Skeletal muscle tissue (tissue), 4 donors: Measurements from ENCODE around the gene MBOAT2. TPM values are rescaled to one million over a fixed set of nuclear protein-coding genes. Genes with fewer than 3 reads are reported as not detected.
"Not testable (repeated sequence)": the region's sequence is repeated elsewhere in the genome, so short reads cannot be mapped to it uniquely, and the experiment has no call there.

Source experiments
- H3K27ac ChIP-seq: one replicate; pipeline ENCODE4 v1.7.0; 2013; ENCODE audit warnings: mild to moderate bottlenecking, low read depth, low read length, inconsistent platforms
- H3K27me3 ChIP-seq, 3 donors: one replicate each; pipeline ENCODE4 v1.7.0; 2013; ENCODE audit warnings: low read length in 3 of 3; ENCODE audit not compliant: control insufficient read depth in 3 of 3, insufficient read depth in 3 of 3
- H3K36me3 ChIP-seq, 3 donors: one replicate each; pipeline ENCODE4 v1.7.0; 2013; ENCODE audit warnings: low read length in 3 of 3; ENCODE audit not compliant: control insufficient read depth in 3 of 3, insufficient read depth in 3 of 3
- H3K4me1 ChIP-seq, 3 donors: one replicate each; pipeline ENCODE4 v1.7.0; 2013; ENCODE audit warnings: low read length in 3 of 3, mild to moderate bottlenecking in 3 of 3; ENCODE audit not compliant: control insufficient read depth in 3 of 3, insufficient read depth in 3 of 3
- H3K4me3 ChIP-seq, 3 donors: one replicate each; pipeline ENCODE4 v1.7.0; 2013; ENCODE audit warnings: low read length in 3 of 3
- H3K9ac ChIP-seq, 3 donors: one replicate each; pipeline ENCODE4 v1.7.0; 2013; ENCODE audit warnings: low read length in 3 of 3, mild to moderate bottlenecking in 3 of 3, moderate library complexity in 2 of 3, low read depth in 1 of 3
- H3K9me3 ChIP-seq, 3 donors: one replicate each; pipeline ENCODE4 v1.7.0; 2013; ENCODE audit warnings: low read length in 3 of 3; ENCODE audit not compliant: control insufficient read depth in 3 of 3
- total RNA-seq: library from RNA; depleted of rRNA; stranded (reverse); fragments of >200 nt; gene quantifications from one replicate; pipeline ENCODE4 v1.2.3, GENCODE V29; 2014
- donor health status: Osteomylitis.

Gene MBOAT2
- total RNA-seq, 1 donor from 2014 or later = 54.3 TPM

DNA sequence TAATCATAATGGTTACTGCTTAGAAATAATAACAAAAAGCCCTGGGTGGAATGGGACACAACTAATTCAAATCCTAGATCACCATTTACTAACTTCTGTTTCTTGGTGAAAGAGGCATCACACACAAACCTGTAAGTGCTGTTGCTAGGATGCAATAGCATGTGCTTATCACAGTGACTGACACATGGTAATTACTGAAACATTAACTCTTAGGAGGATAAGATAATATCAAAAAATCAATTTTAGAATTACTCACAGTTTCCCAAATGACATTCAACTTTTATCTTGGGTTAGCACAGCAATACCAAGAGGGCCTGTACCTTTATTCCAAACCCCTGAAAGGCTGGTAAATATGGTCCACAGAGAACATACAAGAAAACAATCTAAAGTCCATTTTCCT, 69.1 kb downstream of the MBOAT2 start:
- Histone ChIP-seq H3K27me3 (no peaks in the 10 kb centered on the region), H3K4me3 (no peak overlapping the region), H3K36me3 (peaks cover 0 to 5% (median 0%) of the 10 kb centered on the region in 3 donors), H3K9me3 (peaks cover 0 to 2% (median 0%) of the 10 kb centered on the region in 3 donors), H3K27ac (no peak overlapping the region), H3K9ac (no peak overlapping the region), H3K4me1 (no peaks in the 10 kb centered on the region)

DNA sequence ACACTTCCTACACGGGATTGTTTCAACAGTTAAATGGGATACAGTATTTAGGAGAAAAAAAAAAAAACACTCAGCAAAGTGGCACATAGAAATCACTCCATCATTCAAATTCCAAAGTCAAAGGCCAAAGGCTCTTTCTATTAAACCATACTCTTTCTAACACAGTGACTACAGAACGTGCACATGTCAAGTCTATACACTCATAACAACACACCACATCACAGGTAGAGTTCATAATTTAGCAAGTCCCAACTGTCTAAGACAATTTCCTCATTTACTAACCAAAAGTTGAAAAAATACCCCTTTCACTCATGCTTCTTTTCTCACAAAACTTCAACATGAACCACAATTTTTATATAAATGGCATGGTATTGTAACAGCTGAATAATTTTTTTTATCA, 70.8 kb downstream of the MBOAT2 start:
- Histone ChIP-seq H3K9ac (no peak overlapping the region), H3K36me3 (peaks cover 0 to 5% (median 0%) of the 10 kb centered on the region in 3 donors), H3K4me3 (no peak overlapping the region), H3K4me1 (no peaks in the 10 kb centered on the region), H3K9me3 (no peaks in the 10 kb centered on the region), H3K27ac (no peak overlapping the region), H3K27me3 (no peaks in the 10 kb centered on the region)

DNA sequence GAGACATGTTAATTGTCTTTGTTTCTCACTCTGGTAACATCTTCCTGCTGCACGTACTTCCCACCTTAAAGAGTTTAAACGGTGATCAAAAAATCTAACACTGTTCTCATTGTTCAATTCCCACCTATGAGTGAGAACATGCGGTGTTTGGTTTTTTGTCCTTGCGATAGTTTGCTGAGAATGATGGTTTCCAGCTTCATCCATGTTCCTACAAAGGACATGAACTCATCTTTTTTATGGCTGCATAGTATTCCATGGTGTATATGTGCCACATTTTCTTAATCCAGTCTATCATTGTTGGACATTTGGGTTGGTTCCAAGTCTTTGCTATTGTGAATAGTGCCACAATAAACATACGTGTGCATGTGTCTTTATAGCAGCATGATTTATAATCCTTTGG, 73.3 kb downstream of the MBOAT2 start:
- H3K36me3 ChIP-seq, H3K27me3 ChIP-seq, H3K9ac ChIP-seq, H3K4me1 ChIP-seq, H3K27ac ChIP-seq, H3K9me3 ChIP-seq, H3K4me3 ChIP-seq: not testable (repeated sequence)

DNA sequence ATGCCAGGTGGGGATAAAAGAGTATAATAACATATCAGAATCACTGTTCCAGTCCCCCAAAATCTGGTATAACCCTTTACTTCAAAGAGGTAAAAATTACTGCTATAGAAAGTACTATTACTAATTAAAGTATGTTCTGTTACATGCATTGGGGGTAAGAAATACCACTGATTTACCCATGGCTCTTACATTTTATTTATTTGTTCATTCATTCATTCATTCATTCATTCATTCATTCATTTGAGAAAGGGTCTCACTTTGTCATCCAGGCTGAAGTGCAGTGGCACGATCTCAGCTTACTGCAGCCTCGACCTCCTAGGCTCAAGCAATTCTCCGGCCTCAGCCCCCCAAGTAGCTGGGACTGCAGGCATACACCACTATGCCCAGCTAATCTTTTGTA, 74.4 kb downstream of the MBOAT2 start:
- Histone ChIP-seq H3K36me3 (no peaks in the 10 kb centered on the region), H3K27me3 (no peaks in the 10 kb centered on the region), H3K9ac (no peak overlapping the region), H3K4me1 (no peaks in the 10 kb centered on the region), H3K9me3 (no peaks in the 10 kb centered on the region), H3K27ac (no peak overlapping the region), H3K4me3 (no peak overlapping the region)

DNA sequence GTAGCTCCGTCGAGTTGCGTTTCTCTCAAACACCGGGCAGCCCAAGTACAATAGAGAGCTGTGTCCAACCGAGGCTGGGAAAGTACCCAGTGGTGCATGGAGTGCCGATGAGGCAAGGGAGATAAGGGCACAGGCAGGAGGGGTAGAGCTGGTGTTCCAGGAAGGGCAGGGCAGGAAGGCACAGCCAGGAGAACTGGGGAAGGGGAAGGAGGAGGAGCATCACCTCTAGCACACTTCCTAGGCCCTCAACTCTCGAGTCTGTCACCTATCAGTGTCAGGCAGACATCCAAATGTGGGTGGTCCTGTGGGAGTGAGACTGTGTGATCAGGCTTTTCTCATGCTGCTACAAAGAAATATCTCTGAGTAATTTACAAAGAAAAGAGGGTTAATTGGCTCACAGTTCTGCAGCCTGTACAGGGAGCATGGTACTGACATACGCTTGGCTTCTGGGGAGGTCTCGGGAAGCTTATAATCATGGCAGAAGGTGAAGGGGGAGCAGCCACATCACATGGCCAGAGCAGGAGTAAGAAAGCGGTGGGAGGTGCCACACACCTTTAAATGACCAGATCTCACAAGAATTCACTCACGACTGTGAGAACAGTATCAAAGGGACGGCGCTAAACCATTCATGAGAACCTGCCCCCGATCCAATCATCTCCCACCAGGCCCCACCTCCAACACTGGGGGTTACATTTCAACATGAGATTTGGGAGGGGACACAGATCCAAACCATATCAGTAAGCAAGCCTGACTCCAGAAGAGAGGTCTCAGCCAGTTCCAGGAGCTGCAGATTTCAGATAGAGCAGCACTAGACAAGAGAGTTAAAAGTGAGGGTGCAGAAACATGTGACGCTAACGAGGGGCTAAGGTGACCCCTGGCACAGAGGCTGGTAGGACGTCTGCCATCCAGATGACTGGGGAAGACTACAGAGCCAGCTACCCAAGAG, 75.7 kb downstream of the MBOAT2 start:
- Histone ChIP-seq H3K36me3 (no peaks in the 10 kb centered on the region), H3K9me3 (no peaks in the 10 kb centered on the region), H3K4me3 (no peak overlapping the region)

DNA sequence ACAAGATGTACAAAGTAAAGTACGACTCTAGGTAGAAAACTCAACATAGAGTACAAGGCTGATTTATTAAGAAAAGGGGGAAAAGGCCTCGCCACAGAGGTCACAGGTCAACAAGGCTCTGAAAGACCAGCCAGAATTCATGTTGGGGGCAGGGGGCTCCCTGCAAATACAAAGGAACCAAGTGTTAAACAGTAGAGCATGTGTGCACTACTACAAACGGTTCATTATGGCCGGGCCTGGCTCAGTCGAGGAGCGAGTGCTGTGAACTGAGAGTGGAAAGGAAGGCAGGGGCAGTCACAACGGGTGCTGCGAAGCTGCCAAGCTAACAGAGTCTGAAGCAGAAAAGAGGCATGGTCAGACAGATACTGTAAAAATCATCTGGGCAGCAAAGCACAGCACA, 77.1 kb downstream of the MBOAT2 start:
- Histone ChIP-seq H3K4me1 (no peaks in the 10 kb centered on the region), H3K4me3 (no peak overlapping the region), H3K36me3 (no peaks in the 10 kb centered on the region), H3K9me3 (no peaks in the 10 kb centered on the region), H3K9ac (no peak overlapping the region), H3K27me3 (no peaks in the 10 kb centered on the region), H3K27ac (no peak overlapping the region)

More for the DNA sequence above, 75.7 kb downstream of the MBOAT2 start:
- Histone ChIP-seq H3K9ac (no peak overlapping the region), H3K27me3 (no peaks in the 10 kb centered on the region), H3K4me1 (no peaks in the 10 kb centered on the region), H3K27ac (no peak overlapping the region)

DNA sequence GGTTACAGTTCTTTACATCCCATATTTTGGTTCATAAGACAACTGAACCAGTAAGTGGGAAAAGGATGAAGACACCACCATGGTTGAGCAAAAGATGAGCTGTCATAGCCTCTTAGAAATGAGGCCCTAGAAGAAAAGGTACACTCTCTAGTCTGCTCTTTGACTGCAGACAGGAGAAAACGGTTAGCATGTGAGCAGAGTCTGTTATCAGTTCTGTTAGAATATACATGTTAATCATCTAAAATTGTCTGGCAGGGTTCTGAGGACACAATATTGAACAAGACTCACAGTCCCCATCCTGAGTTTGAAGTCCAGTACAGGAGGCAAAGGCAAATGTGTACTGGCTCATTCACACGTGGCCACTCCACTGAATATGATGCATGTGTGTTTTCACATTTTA, 78.1 kb downstream of the MBOAT2 start:
- Histone ChIP-seq H3K9me3 (no peaks in the 10 kb centered on the region), H3K27me3 (no peaks in the 10 kb centered on the region), H3K4me1 (no peaks in the 10 kb centered on the region), H3K9ac (no peak overlapping the region), H3K4me3 (no peak overlapping the region), H3K27ac (no peak overlapping the region), H3K36me3 (no peaks in the 10 kb centered on the region)

DNA sequence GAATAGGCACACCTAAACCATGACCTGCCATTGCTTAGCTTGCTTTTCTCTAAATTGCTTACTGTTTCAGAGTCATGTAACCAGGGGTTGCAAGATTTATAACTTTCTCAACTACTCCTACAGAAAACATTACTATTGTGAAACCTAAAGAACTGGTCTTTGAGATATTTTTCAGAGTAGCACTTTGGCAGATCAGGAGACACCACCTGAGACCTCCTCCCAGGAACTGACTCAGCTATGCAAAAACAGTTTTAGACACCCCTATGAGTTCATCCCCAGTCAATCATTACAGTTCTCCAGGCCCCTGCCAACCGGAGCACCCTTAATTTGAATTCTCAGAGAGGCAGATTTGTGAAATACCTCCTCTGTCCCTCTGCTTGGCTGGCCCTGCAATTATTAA, 80.3 kb downstream of the MBOAT2 start:
- H3K9me3 ChIP-seq = no peaks in the 10 kb centered on the region
- no peak overlapping the region for H3K9ac ChIP-seq
- H3K27ac ChIP-seq = no peak overlapping the region
- H3K36me3 ChIP-seq = no peaks in the 10 kb centered on the region
- no peaks in the 10 kb centered on the region for H3K4me1 ChIP-seq
- no peaks in the 10 kb centered on the region for H3K27me3 ChIP-seq
- H3K4me3 ChIP-seq = no peak overlapping the region

DNA sequence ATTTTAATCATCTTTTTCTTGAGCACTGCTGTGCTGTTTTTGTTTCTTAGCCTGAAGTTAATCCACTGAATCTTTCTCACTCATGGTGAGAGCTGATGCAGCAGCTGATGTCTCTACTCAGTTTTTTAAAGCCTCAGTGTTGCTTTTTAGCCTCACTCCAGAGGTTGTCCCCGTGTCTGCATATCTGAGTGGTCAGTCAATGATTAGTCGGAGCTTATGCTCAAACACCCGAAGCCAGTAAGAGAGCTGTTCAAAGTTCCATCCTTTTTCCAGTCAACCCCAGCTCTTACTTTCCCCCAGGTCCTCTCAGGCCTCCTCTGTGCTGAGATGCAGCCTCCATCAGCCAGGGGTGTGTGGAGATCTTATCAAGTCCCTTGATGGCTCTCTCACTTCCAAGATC, 81.1 kb downstream of the MBOAT2 start:
- no peaks in the 10 kb centered on the region for H3K9me3 ChIP-seq
- H3K9ac ChIP-seq = no peak overlapping the region
- H3K36me3 ChIP-seq = no peaks in the 10 kb centered on the region
- H3K27ac ChIP-seq = no peak overlapping the region
- no peaks in the 10 kb centered on the region for H3K27me3 ChIP-seq
- H3K4me3 ChIP-seq = no peak overlapping the region
- no peaks in the 10 kb centered on the region for H3K4me1 ChIP-seq

DNA sequence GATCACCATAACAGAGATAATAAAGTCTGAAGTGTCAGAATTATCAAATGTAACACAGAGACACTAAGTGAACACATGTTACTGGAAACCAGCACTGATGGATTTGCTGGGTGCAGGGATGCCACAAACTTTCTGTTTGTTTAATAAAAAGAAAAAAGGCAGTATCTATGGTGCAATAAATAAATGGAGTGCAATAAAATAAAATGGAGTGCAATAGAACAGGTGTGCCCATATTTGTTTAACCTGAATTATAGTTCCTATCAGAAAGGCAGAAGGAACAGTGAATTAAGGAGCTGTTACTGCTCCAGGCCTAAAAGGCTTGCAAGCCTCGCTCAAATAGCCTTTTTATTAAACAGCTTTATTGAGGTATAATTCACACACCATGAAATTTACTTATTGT, 85.1 kb downstream of the MBOAT2 start:
- Histone ChIP-seq H3K27me3 (no peaks in the 10 kb centered on the region), H3K36me3 (no peaks in the 10 kb centered on the region), H3K9me3 (no peaks in the 10 kb centered on the region), H3K9ac (no peak overlapping the region), H3K4me3 (no peak overlapping the region), H3K27ac (no peak overlapping the region), H3K4me1 (no peaks in the 10 kb centered on the region)
